HL-60 (cell line): ENCODE measurements around the gene TP53BP1.

ENCODE experiments used
- DNase-seq, 2 experiments: peaks; one replicate each; pipeline ENCODE4 v3.0.0-alpha.2; 2010 to 2020; ENCODE audit warnings: low read depth in 1 of 2, low spot score in 1 of 2
- H3K27ac ChIP-seq: fragments of 250-450 bp; sonication (Bioruptor Pico); replicated peaks from 2 replicates; pipeline ENCODE4 v1.5.1; 2020; ENCODE audit warnings: mild to moderate bottlenecking, moderate library complexity
- H3K27me3 ChIP-seq: fragments of 250-450 bp; sonication (Bioruptor Pico); 2 replicates; pipeline ENCODE4 v1.5.1; 2021; ENCODE audit warnings: mild to moderate bottlenecking, moderate library complexity; ENCODE audit not compliant: insufficient read depth, poor library complexity, severe bottlenecking
- H3K4me3 ChIP-seq: replicated peaks from 2 replicates; pipeline ENCODE4 v1.5.1; 2011; ENCODE audit warnings: mild to moderate bottlenecking, control low read depth, low read length; ENCODE audit not compliant: insufficient read depth
- CTCF ChIP-seq: IDR thresholded peaks from one replicate; pipeline ENCODE4 v1.5.1; 2011; ENCODE audit warnings: low read length, control low read depth, inconsistent platforms; ENCODE audit not compliant: insufficient read depth
- GABPA ChIP-seq: IDR thresholded peaks from 2 replicates; pipeline ENCODE4 v1.6.1; 2012; ENCODE audit warnings: low read depth
- POLR2AphosphoS5 ChIP-seq: IDR thresholded peaks from 2 replicates; pipeline ENCODE4 v1.6.1; 2012; ENCODE audit warnings: low read depth
- SPI1 ChIP-seq: IDR thresholded peaks from 2 replicates; pipeline ENCODE4 v1.6.1; 2012; ENCODE audit warnings: low read depth, mild to moderate bottlenecking, borderline replicate concordance
- TF ChIP-seq, protein P1 (sequence below): IDR thresholded peaks from 2 replicates; pipeline ENCODE4 v1.6.1; 2012; ENCODE audit warnings: low read depth; ENCODE audit not compliant: insufficient replicate concordance

TP53BP1 gene

GRCh38 chr15:43524254-43524845 is 31.4 kb upstream of the TP53BP1 start:
- no peak overlapping the region for H3K4me3 ChIP-seq
- DNase-seq: no peak
- TF ChIP-seq CTCF (no peak), POLR2AphosphoS5 (no peak), GABPA (no peak), SPI1 (no peak)
- TF ChIP-seq, protein P1, sequence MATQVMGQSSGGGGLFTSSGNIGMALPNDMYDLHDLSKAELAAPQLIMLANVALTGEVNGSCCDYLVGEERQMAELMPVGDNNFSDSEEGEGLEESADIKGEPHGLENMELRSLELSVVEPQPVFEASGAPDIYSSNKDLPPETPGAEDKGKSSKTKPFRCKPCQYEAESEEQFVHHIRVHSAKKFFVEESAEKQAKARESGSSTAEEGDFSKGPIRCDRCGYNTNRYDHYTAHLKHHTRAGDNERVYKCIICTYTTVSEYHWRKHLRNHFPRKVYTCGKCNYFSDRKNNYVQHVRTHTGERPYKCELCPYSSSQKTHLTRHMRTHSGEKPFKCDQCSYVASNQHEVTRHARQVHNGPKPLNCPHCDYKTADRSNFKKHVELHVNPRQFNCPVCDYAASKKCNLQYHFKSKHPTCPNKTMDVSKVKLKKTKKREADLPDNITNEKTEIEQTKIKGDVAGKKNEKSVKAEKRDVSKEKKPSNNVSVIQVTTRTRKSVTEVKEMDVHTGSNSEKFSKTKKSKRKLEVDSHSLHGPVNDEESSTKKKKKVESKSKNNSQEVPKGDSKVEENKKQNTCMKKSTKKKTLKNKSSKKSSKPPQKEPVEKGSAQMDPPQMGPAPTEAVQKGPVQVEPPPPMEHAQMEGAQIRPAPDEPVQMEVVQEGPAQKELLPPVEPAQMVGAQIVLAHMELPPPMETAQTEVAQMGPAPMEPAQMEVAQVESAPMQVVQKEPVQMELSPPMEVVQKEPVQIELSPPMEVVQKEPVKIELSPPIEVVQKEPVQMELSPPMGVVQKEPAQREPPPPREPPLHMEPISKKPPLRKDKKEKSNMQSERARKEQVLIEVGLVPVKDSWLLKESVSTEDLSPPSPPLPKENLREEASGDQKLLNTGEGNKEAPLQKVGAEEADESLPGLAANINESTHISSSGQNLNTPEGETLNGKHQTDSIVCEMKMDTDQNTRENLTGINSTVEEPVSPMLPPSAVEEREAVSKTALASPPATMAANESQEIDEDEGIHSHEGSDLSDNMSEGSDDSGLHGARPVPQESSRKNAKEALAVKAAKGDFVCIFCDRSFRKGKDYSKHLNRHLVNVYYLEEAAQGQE: no peak
- no peak overlapping the region for H3K27ac ChIP-seq
- no peaks in the 10 kb centered on the region for H3K27me3 ChIP-seq

- no peak overlapping the region for H3K27ac ChIP-seq
- no peak for TF ChIP-seq GABPA
- no peak for TF ChIP-seq SPI1
- TF ChIP-seq, protein P1: no peak
- TF ChIP-seq CTCF: no peak
- TF ChIP-seq POLR2AphosphoS5: no peak
- DNase-seq: no peak
- H3K27me3 ChIP-seq: no peaks in the 10 kb centered on the region
- no peak overlapping the region for H3K4me3 ChIP-seq
Observed at GRCh38 chr15:43523646-43524045, 30.7 kb upstream of the TP53BP1 start.

DNA sequence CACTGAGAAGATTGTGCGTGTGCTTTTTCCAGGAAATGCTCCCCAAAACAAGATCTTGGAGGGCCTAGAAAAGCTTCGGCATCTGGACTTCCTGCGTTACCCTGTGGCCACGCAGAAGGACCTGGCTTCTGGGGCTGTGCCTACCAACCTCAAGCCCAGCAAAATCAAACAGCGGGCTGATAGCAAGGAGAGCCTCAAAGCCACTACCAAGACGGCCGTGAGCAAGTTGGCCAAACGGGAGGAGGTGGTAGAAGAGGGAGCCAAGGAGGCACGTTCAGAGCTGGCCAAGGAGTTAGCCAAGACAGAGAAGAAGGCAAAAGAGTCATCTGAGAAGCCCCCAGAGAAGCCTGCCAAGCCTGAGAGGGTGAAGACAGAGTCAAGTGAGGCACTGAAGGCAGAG is 29.3 kb upstream of the TP53BP1 start:
- Histone ChIP-seq H3K27ac (no peak overlapping the region), H3K4me3 (no peak overlapping the region), H3K27me3 (peaks cover 3% of the 10 kb centered on the region)
- TF ChIP-seq SPI1 (no peak), CTCF (no peak), POLR2AphosphoS5 (no peak), GABPA (no peak)
- TF ChIP-seq, protein P1: no peak
- no peak for DNase-seq
